IPS-18a (cell line): ENCODE results near the gene TIMP3.

Experiments used
- H3K27ac ChIP-seq: one replicate; pipeline ENCODE4 v1.5.1; 2013; ENCODE audit warnings: low read length
- H3K27me3 ChIP-seq: one replicate; pipeline ENCODE4 v1.6.1; 2013; ENCODE audit warnings: mild to moderate bottlenecking, low read length; ENCODE audit not compliant: control insufficient read depth, insufficient read depth
- H3K36me3 ChIP-seq: one replicate; pipeline ENCODE4 v1.6.1; 2013; ENCODE audit warnings: low read depth, low read length; ENCODE audit not compliant: control insufficient read depth
- H3K4me1 ChIP-seq: one replicate; pipeline ENCODE4 v1.6.1; 2013; ENCODE audit warnings: low read depth, low read length; ENCODE audit not compliant: control insufficient read depth
- H3K4me3 ChIP-seq: one replicate; pipeline ENCODE4 v1.5.1; 2013; ENCODE audit warnings: low read length
- H3K9ac ChIP-seq: one replicate; pipeline ENCODE4 v1.6.1; 2013; ENCODE audit warnings: mild to moderate bottlenecking, low read length, moderate library complexity
- H3K9me3 ChIP-seq: one replicate; pipeline ENCODE4 v1.6.1; 2013; ENCODE audit warnings: low read depth, low read length; ENCODE audit not compliant: control insufficient read depth

Gene TIMP3

GRCh38 chr22:32764330-32765131 lies 37.0 kb upstream of the TIMP3 start:
- Histone ChIP-seq H3K36me3 (no peaks in the 10 kb centered on the region), H3K9me3 (no peaks in the 10 kb centered on the region), H3K4me3 (no peak overlapping the region), H3K9ac (no peak overlapping the region), H3K4me1 (no peaks in the 10 kb centered on the region), H3K27me3 (no peaks in the 10 kb centered on the region), H3K27ac (no peak overlapping the region)

- no peak overlapping the region for H3K27ac ChIP-seq
- no peak overlapping the region for H3K4me3 ChIP-seq
- no peaks in the 10 kb centered on the region for H3K9me3 ChIP-seq
- no peak overlapping the region for H3K9ac ChIP-seq
- H3K36me3 ChIP-seq: no peaks in the 10 kb centered on the region
- no peaks in the 10 kb centered on the region for H3K4me1 ChIP-seq
- H3K27me3 ChIP-seq: no peaks in the 10 kb centered on the region
Measured at GRCh38 chr22:32765132-32765618, 36.3 kb upstream of the TIMP3 start.

- Histone ChIP-seq H3K27ac (no peak overlapping the region), H3K27me3 (no peaks in the 10 kb centered on the region), H3K4me1 (no peaks in the 10 kb centered on the region), H3K36me3 (no peaks in the 10 kb centered on the region), H3K9me3 (no peaks in the 10 kb centered on the region), H3K4me3 (no peak overlapping the region), H3K9ac (no peak overlapping the region)
Measured at GRCh38 chr22:32771756-32772155, 29.7 kb upstream of the TIMP3 start.

GRCh38 chr22:32775957-32776356 lies 25.5 kb upstream of the TIMP3 start:
- H3K9ac ChIP-seq: no peak overlapping the region
- no peaks in the 10 kb centered on the region for H3K9me3 ChIP-seq
- peaks cover 12% of the 10 kb centered on the region for H3K4me1 ChIP-seq
- H3K27me3 ChIP-seq: no peaks in the 10 kb centered on the region
- H3K27ac ChIP-seq: no peak overlapping the region
- no peak overlapping the region for H3K4me3 ChIP-seq
- no peaks in the 10 kb centered on the region for H3K36me3 ChIP-seq

- no peak overlapping the region for H3K9ac ChIP-seq
- no peaks in the 10 kb centered on the region for H3K27me3 ChIP-seq
- H3K27ac ChIP-seq: no peak overlapping the region
- no peaks in the 10 kb centered on the region for H3K9me3 ChIP-seq
- no peak overlapping the region for H3K4me3 ChIP-seq
- peaks cover 12% of the 10 kb centered on the region for H3K4me1 ChIP-seq
- H3K36me3 ChIP-seq: no peaks in the 10 kb centered on the region
Measured at GRCh38 chr22:32776397-32776796, 25.1 kb upstream of the TIMP3 start.

- Histone ChIP-seq H3K9me3 (no peaks in the 10 kb centered on the region), H3K4me3 (no peak overlapping the region), H3K4me1 (peaks cover 12% of the 10 kb centered on the region), H3K27ac (no peak overlapping the region), H3K9ac (no peak overlapping the region), H3K27me3 (no peaks in the 10 kb centered on the region), H3K36me3 (no peaks in the 10 kb centered on the region)
Measured at GRCh38 chr22:32776802-32777201, 24.7 kb upstream of the TIMP3 start.

GRCh38 chr22:32777987-32778386 lies 23.5 kb upstream of the TIMP3 start:
- Histone ChIP-seq H3K27ac (no peak overlapping the region), H3K9ac (no peak overlapping the region), H3K9me3 (no peaks in the 10 kb centered on the region), H3K27me3 (no peaks in the 10 kb centered on the region), H3K4me1 (peaks cover 12% of the 10 kb centered on the region), H3K36me3 (no peaks in the 10 kb centered on the region), H3K4me3 (no peak overlapping the region)

GRCh38 chr22:32780726-32781310 lies 20.7 kb upstream of the TIMP3 start:
- Histone ChIP-seq H3K9me3 (no peaks in the 10 kb centered on the region), H3K27me3 (no peaks in the 10 kb centered on the region), H3K27ac (no peak overlapping the region), H3K4me3 (peak overlapping the region; percentile 17), H3K9ac (no peak overlapping the region), H3K36me3 (no peaks in the 10 kb centered on the region), H3K4me1 (peaks cover 16% of the 10 kb centered on the region)

GRCh38 chr22:32781695-32782094 lies 19.8 kb upstream of the TIMP3 start:
- Histone ChIP-seq H3K4me1 (peaks cover 16% of the 10 kb centered on the region), H3K36me3 (no peaks in the 10 kb centered on the region), H3K27ac (no peak overlapping the region), H3K4me3 (no peak overlapping the region), H3K27me3 (no peaks in the 10 kb centered on the region), H3K9ac (no peak overlapping the region), H3K9me3 (no peaks in the 10 kb centered on the region)

GRCh38 chr22:32785321-32786026 lies 16.0 kb upstream of the TIMP3 start:
- H3K9me3 ChIP-seq: no peaks in the 10 kb centered on the region
- no peaks in the 10 kb centered on the region for H3K27me3 ChIP-seq
- peaks cover 5% of the 10 kb centered on the region for H3K4me1 ChIP-seq
- no peak overlapping the region for H3K9ac ChIP-seq
- H3K4me3 ChIP-seq: no peak overlapping the region
- no peak overlapping the region for H3K27ac ChIP-seq
- H3K36me3 ChIP-seq: no peaks in the 10 kb centered on the region

- Histone ChIP-seq H3K27ac (no peak overlapping the region), H3K4me3 (no peak overlapping the region), H3K9ac (no peak overlapping the region)
Measured at GRCh38 chr22:32786027-32786418, 15.5 kb upstream of the TIMP3 start.

More at GRCh38 chr22:32786027-32786418, 15.5 kb upstream of the TIMP3 start:
- Histone ChIP-seq H3K4me1 (peaks cover 4% of the 10 kb centered on the region), H3K36me3 (no peaks in the 10 kb centered on the region), H3K9me3 (no peaks in the 10 kb centered on the region), H3K27me3 (no peaks in the 10 kb centered on the region)
